GM04504 (cell line): ENCODE measurements around the gene SMG7.

Source experiments
- DNase-seq: peaks from one replicate; pipeline ENCODE4 v3.0.0-alpha.2; 2012; ENCODE audit warnings: low read depth

Gene SMG7

GRCh38 chr1:183592733-183593132 is 120.4 kb downstream of the SMG7 start:
- DNase-seq = no peak

GRCh38 chr1:183593356-183593755 is 121.1 kb downstream of the SMG7 start:
- DNase-seq = no peak

- no peak for DNase-seq
These were observed 123.2 kb downstream of the SMG7 start for GRCh38 chr1:183595537-183595936.

GRCh38 chr1:183596500-183596899 is 124.2 kb downstream of the SMG7 start:
- DNase-seq = no peak

GRCh38 chr1:183597656-183598347 is 125.5 kb downstream of the SMG7 start:
- DNase-seq = no peak

DNA sequence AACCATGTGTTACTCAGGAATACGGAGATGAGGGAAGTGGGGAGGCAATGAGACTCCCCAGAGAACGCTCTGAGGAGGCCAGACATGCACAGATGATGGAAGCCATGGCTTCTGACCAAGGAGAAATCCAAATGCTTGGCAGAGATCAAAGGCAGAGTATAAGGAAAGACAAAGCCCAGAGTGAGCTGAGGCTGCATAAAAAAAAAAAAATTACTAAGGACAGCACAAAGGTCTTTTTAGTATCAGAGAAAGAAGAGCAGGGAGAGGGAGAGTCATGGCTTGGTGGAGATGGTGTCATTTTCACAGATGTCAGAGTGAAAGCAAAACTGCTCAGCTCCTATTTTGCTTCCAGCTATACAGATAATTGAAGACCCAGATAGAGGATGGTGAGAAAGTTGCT is 126.1 kb downstream of the SMG7 start:
- DNase-seq = no peak

- peak; percentile 67 for DNase-seq
These were observed 127.8 kb downstream of the SMG7 start for GRCh38 chr1:183600136-183600535.

- no peak for DNase-seq
These were observed 128.3 kb downstream of the SMG7 start for GRCh38 chr1:183600634-183601033.

- no peak for DNase-seq
These were observed 130.2 kb downstream of the SMG7 start for GRCh38 chr1:183602510-183602909.
